ENCODE data around the gene GAS2L2.
"Not testable (repeated sequence)": the region's sequence is repeated elsewhere in the genome, so short reads cannot be mapped to it uniquely, and the experiment has no call there.

GAS2L2 gene

DNA sequence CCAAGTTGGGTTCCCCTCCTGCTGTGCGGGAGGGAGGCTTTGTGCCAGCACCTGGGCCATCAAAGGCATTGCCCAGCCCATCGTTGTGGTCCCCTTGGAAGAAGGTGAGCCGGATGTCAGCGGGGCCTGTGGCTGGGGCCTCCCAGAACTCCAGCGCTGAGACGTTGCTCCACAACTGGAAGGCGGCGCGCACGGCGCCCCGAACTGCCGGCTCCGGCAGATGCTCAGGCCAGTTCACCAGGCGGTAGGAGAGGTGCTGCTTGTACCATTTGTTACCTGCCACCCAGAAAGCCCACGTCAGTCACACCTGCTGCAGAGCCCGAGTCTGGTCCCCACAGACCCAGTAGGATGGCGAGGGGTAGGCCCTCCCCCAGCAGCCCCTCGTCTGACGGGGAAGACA, 20.1 kb upstream of the GAS2L2 start:
- DNase-seq = no peak

DNA sequence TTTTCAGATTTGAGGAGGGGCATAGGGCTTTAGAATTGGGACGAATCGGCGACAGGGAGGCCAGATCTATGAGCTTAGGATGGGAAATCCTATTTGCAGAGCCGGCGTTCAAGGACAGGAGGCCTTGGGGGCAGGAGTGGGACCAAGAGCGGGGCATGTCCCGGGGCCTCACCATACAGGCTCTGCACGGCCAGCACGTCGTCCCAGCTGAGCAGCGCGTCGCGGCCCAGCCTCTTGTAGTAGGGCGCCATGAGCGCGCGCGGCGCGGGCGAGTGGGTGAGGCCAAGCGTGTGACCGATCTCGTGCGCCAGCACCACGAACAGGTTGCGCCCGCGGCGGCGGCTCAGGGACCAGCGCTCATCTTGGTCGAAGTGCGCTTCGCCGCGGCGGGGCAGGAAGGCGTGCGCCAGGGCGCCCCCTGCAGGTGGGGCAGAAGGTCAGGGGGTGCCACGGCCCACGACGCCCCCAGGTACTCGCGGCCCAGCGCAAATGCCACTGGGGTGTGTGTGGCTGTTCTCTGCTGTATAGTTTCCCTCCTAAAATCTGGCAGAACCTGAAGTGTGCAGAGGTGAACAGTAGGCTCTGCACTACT, 17.0 kb upstream of the GAS2L2 start:
- no peak for DNase-seq

DNA sequence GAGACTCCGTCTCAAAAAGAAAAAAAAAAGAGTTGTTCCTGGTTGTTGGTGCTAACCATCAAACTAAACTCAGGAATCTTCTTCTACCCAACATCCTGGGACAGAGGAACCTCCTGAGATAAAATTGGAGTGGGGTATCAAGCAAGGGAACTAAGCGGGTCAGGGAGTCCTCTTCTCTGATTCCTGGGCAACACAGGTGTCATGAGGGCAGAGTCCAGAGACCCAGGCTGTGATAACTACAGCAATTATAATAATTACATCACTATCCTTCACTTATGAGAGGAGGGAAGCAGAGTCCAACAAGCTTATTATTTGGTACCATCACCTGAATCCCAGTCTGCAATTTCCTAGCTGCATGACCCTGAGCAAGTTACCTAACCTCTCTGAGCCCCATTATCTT, 15.8 kb upstream of the GAS2L2 start:
- no peak for DNase-seq

- peak; percentile 80 for DNase-seq
These were observed 14.0 kb upstream of the GAS2L2 start for GRCh38 chr17:35766903-35767510.

GRCh38 chr17:35766489-35766877, 13.4 kb upstream of the GAS2L2 start:
- DNase-seq = no peak

- DNase-seq = no peak
These were observed 12.9 kb upstream of the GAS2L2 start for GRCh38 chr17:35765756-35766488.

GRCh38 chr17:35765086-35765710, 12.2 kb upstream of the GAS2L2 start:
- DNase-seq = no peak

- DNase-seq = peak; percentile 96
These were observed 11.3 kb upstream of the GAS2L2 start for GRCh38 chr17:35764123-35764991.

- no peak for DNase-seq
These were observed 10.7 kb upstream of the GAS2L2 start for GRCh38 chr17:35763767-35764122.

DNA sequence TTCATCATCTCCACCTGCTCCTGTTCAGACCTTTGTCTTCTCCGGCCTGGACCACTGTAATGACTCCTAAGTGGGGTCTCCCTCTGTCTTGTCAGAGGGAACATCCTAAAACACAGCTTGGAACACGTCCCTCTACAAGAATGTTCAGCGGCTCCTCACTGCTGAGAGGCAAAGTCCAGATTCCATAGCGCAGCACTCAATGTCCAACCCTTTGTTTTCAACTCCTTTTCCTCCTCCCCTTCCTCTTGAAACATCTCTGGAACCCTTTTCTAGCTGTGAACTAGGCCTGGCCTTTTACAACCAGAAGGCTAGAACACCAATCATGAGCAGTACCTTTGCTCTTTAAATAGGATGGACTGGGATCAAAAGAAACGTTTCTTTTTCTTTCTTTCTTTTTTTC, 8.6 kb upstream of the GAS2L2 start:
- DNase-seq = no peak

- no peak for DNase-seq
These were observed 7.5 kb upstream of the GAS2L2 start, which contains the start of gene C17orf50 for GRCh38 chr17:35760587-35760986. Gene C17orf50, plus strand, starts transcription at chr17:35760887. Its CDS starts 55 bp downstream, at chr17:35760942.

- no peak for DNase-seq
These were observed 4.2 kb upstream of the GAS2L2 start for GRCh38 chr17:35757243-35757642.

DNA sequence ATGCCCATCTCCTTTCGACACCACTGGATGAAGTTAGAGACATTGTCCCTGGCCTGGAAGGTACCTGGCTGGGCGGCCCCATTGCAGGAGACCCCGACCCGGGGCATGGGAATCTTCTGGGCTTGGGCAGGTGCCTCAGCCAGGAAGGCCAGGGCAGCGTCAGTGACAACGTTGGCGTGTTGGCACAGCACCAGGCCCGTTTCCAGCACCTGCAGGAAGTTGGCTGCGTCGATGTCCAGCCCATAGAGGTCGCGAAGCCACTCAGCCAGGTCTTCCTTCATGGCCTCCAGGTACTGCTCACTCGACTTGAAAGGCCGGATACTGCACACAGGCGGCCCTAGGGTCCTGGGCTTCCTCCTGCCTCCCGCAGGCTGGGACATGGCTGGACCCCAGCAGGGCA, 568 bp downstream of the GAS2L2 start:
- no peak for DNase-seq

- DNase-seq = not testable (repeated sequence)
These were observed 1.5 kb downstream of the GAS2L2 start for GRCh38 chr17:35751541-35751940.

- DNase-seq = peak; percentile 43
These were observed 2.3 kb downstream of the GAS2L2 start for GRCh38 chr17:35750526-35751395.

- DNase-seq = peak; percentile 72
These were observed 3.3 kb downstream of the GAS2L2 start for GRCh38 chr17:35749560-35750412.

GRCh38 chr17:35748979-35749378, 4.1 kb downstream of the GAS2L2 start:
- no peak for DNase-seq

DNA sequence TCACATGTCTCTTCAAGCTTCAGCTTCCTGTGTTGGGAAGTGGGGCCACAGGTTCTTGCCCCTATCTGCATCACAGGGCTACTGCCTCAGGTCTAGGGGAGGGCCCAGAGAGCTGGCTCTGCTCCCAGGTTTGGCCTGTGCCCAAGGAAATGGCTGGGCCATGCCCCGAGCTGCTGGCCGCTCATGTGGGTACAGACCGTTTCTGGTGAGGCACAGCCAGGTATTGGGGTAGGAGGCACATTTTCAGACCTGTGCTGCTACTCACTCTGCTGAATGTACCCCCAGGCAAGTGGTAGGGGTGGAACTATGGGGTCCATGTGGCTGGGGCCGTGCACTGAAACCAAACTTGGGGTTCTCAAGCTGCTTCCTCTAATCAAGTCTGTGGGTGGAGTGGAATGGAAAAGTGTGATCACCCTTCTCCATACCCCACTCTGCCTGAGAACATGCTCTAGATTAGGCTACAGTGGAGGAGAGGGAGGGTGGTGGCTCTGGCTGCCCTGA, 4.6 kb downstream of the GAS2L2 start:
- DNase-seq = peak; percentile 81

- DNase-seq = peak; percentile 92
These were observed 5.5 kb downstream of the GAS2L2 start for GRCh38 chr17:35747540-35748017.

GRCh38 chr17:35745749-35746320, 7.2 kb downstream of the GAS2L2 start:
- no peak for DNase-seq

Data from hematopoietic multipotent progenitor cell treated with erythropoietin and hydrocortisone succinate and interleukin-3 and kit ligand, for 4 days (in vitro differentiated cells).